CD4-positive, alpha-beta T cell treated with Interleukin-6 for 4 hours (primary cell): Measurements from ENCODE around the gene INSYN2B.

Experiments used
- DNase-seq: peaks from one replicate; pipeline ENCODE4 v3.0.0-alpha.2; 2020; ENCODE audit warnings: mixed read lengths

The INSYN2B gene

GRCh38 chr5:169980418-169981053 lies at the start of gene INSYN2B:
Gene INSYN2B (minus strand): TSS chr5:169980495. CDS start chr5:169883898, 96,597 bp downstream.
- no peak for DNase-seq

GRCh38 chr5:170028124-170028523 lies 47.8 kb upstream of the INSYN2B start:
- no peak for DNase-seq

- no peak for DNase-seq
Measured at GRCh38 chr5:170025853-170026252, 45.6 kb upstream of the INSYN2B start.

- no peak for DNase-seq
Measured at GRCh38 chr5:170021506-170021905, 41.2 kb upstream of the INSYN2B start.

GRCh38 chr5:170020423-170020822 lies 40.1 kb upstream of the INSYN2B start:
- no peak for DNase-seq

- no peak for DNase-seq
Measured at GRCh38 chr5:170012622-170013021, 32.3 kb upstream of the INSYN2B start.

GRCh38 chr5:170011751-170012150 lies 31.5 kb upstream of the INSYN2B start:
- no peak for DNase-seq

GRCh38 chr5:170010595-170010994 lies 30.3 kb upstream of the INSYN2B start:
- DNase-seq, result no peak

GRCh38 chr5:170008376-170008775 lies 28.1 kb upstream of the INSYN2B start:
- DNase-seq, result no peak

- DNase-seq, result no peak
Measured at GRCh38 chr5:170006021-170006420, 25.7 kb upstream of the INSYN2B start.

- no peak for DNase-seq
Measured at GRCh38 chr5:170000155-170000554, 19.9 kb upstream of the INSYN2B start.

GRCh38 chr5:169999621-170000020 lies 19.3 kb upstream of the INSYN2B start:
- DNase-seq, result no peak

GRCh38 chr5:169997798-169998197 lies 17.5 kb upstream of the INSYN2B start:
- DNase-seq, result no peak

GRCh38 chr5:169993485-169993790 lies 13.1 kb upstream of the INSYN2B start:
- DNase-seq, result no peak

- no peak for DNase-seq
Measured at GRCh38 chr5:169992789-169993484, 12.6 kb upstream of the INSYN2B start.

- DNase-seq, result no peak
Measured at GRCh38 chr5:169991115-169991869, 11.0 kb upstream of the INSYN2B start.

- DNase-seq, result no peak
Measured at GRCh38 chr5:169989365-169989764, 9.1 kb upstream of the INSYN2B start.

- no peak for DNase-seq
Measured at GRCh38 chr5:169988947-169989346, 8.7 kb upstream of the INSYN2B start.

- no peak for DNase-seq
Measured at GRCh38 chr5:169988206-169988605, 7.9 kb upstream of the INSYN2B start.

GRCh38 chr5:169979871-169980270 lies 424 bp downstream of the INSYN2B start:
- DNase-seq, result no peak

- no peak for DNase-seq
Measured at GRCh38 chr5:169978714-169979113, 1.6 kb downstream of the INSYN2B start.

- DNase-seq, result no peak
Measured at GRCh38 chr5:169974121-169974770, 6.0 kb downstream of the INSYN2B start.

- DNase-seq, result no peak
Measured at GRCh38 chr5:169973056-169973455, 7.2 kb downstream of the INSYN2B start.

GRCh38 chr5:169971780-169972179 lies 8.5 kb downstream of the INSYN2B start:
- DNase-seq, result no peak
